Esophagus squamous epithelium (tissue), 4 donors: ENCODE measurements around the gene SRGAP2B.
"Not testable (repeated sequence)": the region's sequence is repeated elsewhere in the genome, so short reads cannot be mapped to it uniquely, and the experiment has no call there.

ENCODE experiments used
- CTCF ChIP-seq, 6 experiments: fragments of 450-650 bp in 4 of 6; fragments of 200-600 bp in 2 of 6; sonication (generic) in 2 of 6; IDR thresholded peaks; one replicate each; pipeline ENCODE4 v1.5.1; 2016 to 2019; ENCODE audit warnings: antibody characterized with exemption in 6 of 6, mild to moderate bottlenecking in 4 of 6, moderate library complexity in 4 of 6
- POLR2A ChIP-seq, 4 donors: fragments of 450-650 bp; IDR thresholded peaks; one replicate each; pipeline ENCODE4 v1.6.1; 2017; ENCODE audit warnings: antibody characterized with exemption in 4 of 4, mild to moderate bottlenecking in 4 of 4, moderate library complexity in 3 of 4

GRCh38 chr1:145010580-145010979, 84.5 kb downstream of the SRGAP2B start:
- not testable (repeated sequence) for TF ChIP-seq POLR2A, CTCF (IDR thresholded peaks at IDR 0.05)
